Measurements from ENCODE around the gene C17orf100. TPM values are rescaled to one million over a fixed set of nuclear protein-coding genes. Genes with fewer than 3 reads are reported as not detected.

Gene C17orf100
- total and polyA plus RNA-seq, 2 of the 13 experiments (the other 11 are each of a cell fraction or from before 2014, with no cell fraction given) = 3.6 to 8.7 TPM

GRCh38 chr17:6683730-6684459 lies 32.3 kb downstream of the C17orf100 start (continued):
- TF ChIP-seq RFX1 (IDR thresholded peaks at IDR 0.05) (no peak), CCDC6 (CRISPR knock-in tag; IDR thresholded peaks at IDR 0.05) (0 out of 2 replicates have a peak, but pooled peaks have one; percentile 42), IKZF5 (CRISPR knock-in tag; IDR thresholded peaks at IDR 0.05) (0 out of 2 replicates have a peak, but pooled peaks have one; percentile 17), ZNF747 (CRISPR knock-in tag; IDR thresholded peaks at IDR 0.05; ENCODE audit: borderline replicate concordance) (0 out of 2 replicates have a peak, but pooled peaks have one; percentile 20), HMGXB3 (CRISPR knock-in tag; IDR thresholded peaks at IDR 0.05; ENCODE audit: borderline replicate concordance) (no peak), ZNF441 (CRISPR knock-in tag; IDR thresholded peaks at IDR 0.05; ENCODE audit: borderline replicate concordance) (0 out of 2 replicates have a peak, but pooled peaks have one; percentile 30), NR0B2 (CRISPR knock-in tag; IDR thresholded peaks at IDR 0.05) (0 out of 2 replicates have a peak, but pooled peaks have one; percentile 19), THAP7 (CRISPR knock-in tag; IDR thresholded peaks at IDR 0.05) (0 out of 2 replicates have a peak, but pooled peaks have one; percentile 46), SALL1 (CRISPR knock-in tag; IDR thresholded peaks at IDR 0.05) (peak; percentile 12; the same call in 1 of the 2 replicates), ZNF512 (CRISPR knock-in tag; IDR thresholded peaks at IDR 0.05) (0 out of 2 replicates have a peak, but pooled peaks have one; percentile 14), ARNTL (CRISPR knock-in tag; IDR thresholded peaks at IDR 0.05) (peak; percentile 59; the same call in 1 of the 2 replicates), THYN1 (CRISPR knock-in tag; IDR thresholded peaks at IDR 0.05; ENCODE audit: borderline replicate concordance, low read depth) (0 out of 2 replicates have a peak, but pooled peaks have one; percentile 35), SOX13 (IDR thresholded peaks at IDR 0.05) (no peak), SOX13 (CRISPR knock-in tag; conservative IDR thresholded peaks at IDR 0.05 in 1 of 2, IDR thresholded peaks at IDR 0.05 in 1 of 2) (no peak), SPEN (CRISPR knock-in tag; IDR thresholded peaks at IDR 0.05; ENCODE audit: low read depth) (peak; percentile 20; the same call in 1 of the 2 replicates), RBM22 (optimal IDR thresholded peaks at IDR 0.05; ENCODE audit: low read length) (peak; percentile 10), ZNF333 (CRISPR knock-in tag; IDR thresholded peaks at IDR 0.05; ENCODE audit: borderline replicate concordance) (peak; percentile 26; the same call in 1 of the 2 replicates), HNRNPH1 (optimal IDR thresholded peaks at IDR 0.05; ENCODE audit: low read depth, low read length) (peak; percentile 45)
